Central memory CD8-positive, alpha-beta T cell (primary cell): Measurements from ENCODE around the gene GNAQ.

Experiments used
- ATAC-seq: fragments of 150-1000 bp; cut with Tn5 transposase; replicated peaks from 2 replicates; pipeline ENCODE4 v1.10.0; 2022; ENCODE audit warnings: mild to moderate bottlenecking, moderate FRiP score, moderate number of reproducible peaks; ENCODE audit not compliant: poor library complexity, severe bottlenecking; ENCODE audit errors: extremely low read depth
- DNase-seq, 2 donors: peaks; one replicate each; pipeline ENCODE4 v3.0.0; 2021; ENCODE audit warnings: low spot score in 2 of 2
- H3K27ac Mint-ChIP-seq: one replicate; pipeline ENCODE4 v1.8.0; 2022; ENCODE audit warnings: low read depth, mild to moderate bottlenecking, moderate library complexity, mixed read lengths
- H3K27me3 Mint-ChIP-seq: one replicate; pipeline ENCODE4 v1.8.0; 2022; ENCODE audit warnings: mixed read lengths
- H3K36me3 Mint-ChIP-seq: one replicate; pipeline ENCODE4 v1.8.0; 2022; ENCODE audit warnings: mild to moderate bottlenecking, moderate library complexity, mixed read lengths; ENCODE audit not compliant: insufficient read depth
- H3K4me1 Mint-ChIP-seq: one replicate; pipeline ENCODE4 v1.8.0; 2022; ENCODE audit warnings: mixed read lengths
- H3K4me3 Mint-ChIP-seq: one replicate; pipeline ENCODE4 v1.8.0; 2022; ENCODE audit warnings: mild to moderate bottlenecking, moderate library complexity, mixed read lengths
- H3K9me3 Mint-ChIP-seq: one replicate; pipeline ENCODE4 v1.8.0; 2022; ENCODE audit warnings: mixed read lengths

Gene GNAQ

DNA sequence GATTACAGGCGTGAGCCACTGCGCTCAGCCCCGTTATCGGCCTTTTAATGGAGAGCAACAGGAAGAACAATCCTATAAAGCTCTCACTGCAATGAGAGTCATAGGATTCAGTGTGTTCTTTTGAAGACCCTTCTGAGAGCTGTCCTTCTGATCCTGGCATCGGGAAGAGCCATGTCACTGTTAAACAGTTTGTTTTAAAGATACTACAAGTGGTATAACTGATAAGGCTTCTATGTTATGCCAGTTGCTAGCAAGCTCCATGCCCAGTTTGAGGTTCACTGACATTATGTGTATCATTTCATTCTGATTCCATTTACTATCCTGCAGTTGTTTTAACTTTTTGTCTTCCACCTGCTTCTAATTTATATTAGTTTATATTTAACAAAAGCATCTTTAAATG lies 55.8 kb downstream of the GNAQ start:
- Mint-ChIP-seq H3K9me3 (no peaks in the 10 kb centered on the region), H3K4me3 (no peak overlapping the region), H3K4me1 (peaks cover 17% of the 10 kb centered on the region), H3K27ac (no peak overlapping the region), H3K27me3 (peaks cover 11% of the 10 kb centered on the region), H3K36me3 (peaks cover 3% of the 10 kb centered on the region)
- no peak for DNase-seq
- ATAC-seq: no peak

DNA sequence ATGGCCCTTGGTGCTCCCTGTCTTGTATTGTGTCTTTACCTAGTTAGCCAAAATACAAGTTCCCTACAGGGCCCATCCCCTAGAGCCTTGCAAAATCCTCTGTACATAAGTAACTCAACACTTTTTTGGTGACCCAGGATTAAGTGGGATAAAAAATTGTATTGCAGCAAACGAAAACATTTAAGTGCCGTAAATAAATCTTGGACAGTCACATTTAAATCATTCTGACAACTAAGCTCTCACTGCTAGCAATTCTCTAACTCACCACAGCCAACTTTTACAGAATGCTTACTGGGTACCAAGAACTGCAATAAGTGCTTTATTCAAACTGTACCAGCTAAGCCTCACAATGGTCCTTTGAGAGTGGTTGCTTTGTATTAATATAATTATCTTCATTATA lies 56.6 kb downstream of the GNAQ start:
- peaks cover 19% of the 10 kb centered on the region for H3K27me3 Mint-ChIP-seq
- H3K27ac Mint-ChIP-seq: no peak overlapping the region
- no peaks in the 10 kb centered on the region for H3K9me3 Mint-ChIP-seq
- H3K4me1 Mint-ChIP-seq: peaks cover 17% of the 10 kb centered on the region
- H3K36me3 Mint-ChIP-seq: peaks cover 1% of the 10 kb centered on the region
- no peak for DNase-seq
- H3K4me3 Mint-ChIP-seq: no peak overlapping the region
- ATAC-seq: no peak

GRCh38 chr9:77974434-77974833 lies 57.2 kb downstream of the GNAQ start:
- peaks cover 17% of the 10 kb centered on the region for H3K4me1 Mint-ChIP-seq

GRCh38 chr9:77969083-77969482 lies 62.5 kb downstream of the GNAQ start:
- H3K36me3 Mint-ChIP-seq: no peaks in the 10 kb centered on the region
- ATAC-seq: no peak
- no peak overlapping the region for H3K27ac Mint-ChIP-seq
- H3K9me3 Mint-ChIP-seq: no peaks in the 10 kb centered on the region
- no peak for DNase-seq
- H3K27me3 Mint-ChIP-seq: peaks cover 42% of the 10 kb centered on the region
- no peak overlapping the region for H3K4me3 Mint-ChIP-seq
- no peaks in the 10 kb centered on the region for H3K4me1 Mint-ChIP-seq

More at GRCh38 chr9:77974434-77974833, 57.2 kb downstream of the GNAQ start:
- H3K36me3 Mint-ChIP-seq: no peaks in the 10 kb centered on the region
- ATAC-seq (no peak), DNase-seq (no peak)
- no peak overlapping the region for H3K27ac Mint-ChIP-seq
- no peak overlapping the region for H3K4me3 Mint-ChIP-seq
- H3K27me3 Mint-ChIP-seq: peaks cover 25% of the 10 kb centered on the region
- no peaks in the 10 kb centered on the region for H3K9me3 Mint-ChIP-seq

- no peaks in the 10 kb centered on the region for H3K9me3 Mint-ChIP-seq
- H3K27me3 Mint-ChIP-seq: peaks cover 42% of the 10 kb centered on the region
- H3K36me3 Mint-ChIP-seq: no peaks in the 10 kb centered on the region
- no peaks in the 10 kb centered on the region for H3K4me1 Mint-ChIP-seq
- DNase-seq (no peak), ATAC-seq (no peak)
- no peak overlapping the region for H3K4me3 Mint-ChIP-seq
- H3K27ac Mint-ChIP-seq: no peak overlapping the region
These were observed 63.1 kb downstream of the GNAQ start for GRCh38 chr9:77968506-77968905.

DNA sequence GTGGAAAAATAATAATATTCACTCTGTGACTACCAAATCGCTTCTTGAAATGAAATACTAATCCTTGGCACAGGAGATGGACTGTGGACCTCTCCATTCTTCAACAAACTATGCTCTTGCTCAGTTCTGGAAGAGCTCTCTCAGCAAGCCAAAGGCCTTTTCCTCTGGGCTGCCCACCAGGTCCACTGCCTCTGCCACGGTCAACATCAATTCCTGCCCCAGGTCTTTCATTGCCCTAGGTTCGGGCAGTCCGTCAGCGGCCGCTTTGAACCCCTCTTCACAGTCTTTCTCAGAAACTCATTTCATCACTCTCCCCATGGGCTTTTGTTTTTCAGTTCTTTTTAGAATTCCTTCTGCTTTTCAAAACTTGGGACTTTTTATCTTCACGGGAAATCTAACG lies 64.9 kb downstream of the GNAQ start:
- no peak for DNase-seq
- H3K4me1 Mint-ChIP-seq: peaks cover 6% of the 10 kb centered on the region
- H3K9me3 Mint-ChIP-seq: no peaks in the 10 kb centered on the region
- H3K4me3 Mint-ChIP-seq: no peak overlapping the region
- peaks cover 48% of the 10 kb centered on the region for H3K27me3 Mint-ChIP-seq
- H3K36me3 Mint-ChIP-seq: no peaks in the 10 kb centered on the region
- H3K27ac Mint-ChIP-seq: no peak overlapping the region
- no peak for ATAC-seq

DNA sequence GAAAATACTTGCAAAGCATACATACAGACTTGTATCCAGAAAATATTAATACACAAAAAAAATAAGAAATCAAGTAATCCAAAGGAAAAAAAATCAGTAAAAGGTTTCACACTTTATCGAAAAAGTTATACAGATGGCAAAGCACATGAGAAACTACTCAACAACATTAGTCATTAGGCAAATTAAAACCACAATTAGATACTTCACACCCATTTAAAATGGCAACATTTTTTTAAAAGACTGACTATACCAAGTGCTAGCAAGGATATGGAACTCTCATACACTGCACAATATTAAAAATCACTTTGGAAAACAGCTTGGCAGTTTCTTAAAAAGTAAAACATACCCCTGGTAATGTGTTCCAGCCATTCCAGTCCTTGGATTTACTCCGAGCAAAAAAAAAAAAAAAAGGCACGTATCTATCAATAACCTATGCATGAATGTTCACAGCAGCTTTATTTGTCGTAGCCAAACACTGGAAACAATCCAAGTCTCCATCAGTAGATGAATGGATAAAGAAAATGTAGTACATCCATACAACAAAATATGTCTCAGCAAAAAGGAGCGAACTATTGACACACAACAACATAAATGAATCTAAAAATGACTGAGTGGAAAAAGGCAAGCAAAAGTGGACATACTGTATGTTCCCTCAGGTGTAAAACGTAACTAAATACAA lies 66.0 kb downstream of the GNAQ start:
- peaks cover 44% of the 10 kb centered on the region for H3K27me3 Mint-ChIP-seq
- no peak overlapping the region for H3K4me3 Mint-ChIP-seq
- no peak overlapping the region for H3K27ac Mint-ChIP-seq
- H3K4me1 Mint-ChIP-seq: peaks cover 11% of the 10 kb centered on the region
- no peaks in the 10 kb centered on the region for H3K9me3 Mint-ChIP-seq
- no peaks in the 10 kb centered on the region for H3K36me3 Mint-ChIP-seq
- DNase-seq (no peak), ATAC-seq (no peak)

- Mint-ChIP-seq H3K27me3 (peaks cover 41% of the 10 kb centered on the region), H3K4me3 (no peak overlapping the region), H3K27ac (no peak overlapping the region), H3K4me1 (peaks cover 11% of the 10 kb centered on the region), H3K9me3 (no peaks in the 10 kb centered on the region), H3K36me3 (no peaks in the 10 kb centered on the region)
- ATAC-seq (no peak), DNase-seq (no peak)
These were observed 67.4 kb downstream of the GNAQ start for GRCh38 chr9:77964258-77964657.

GRCh38 chr9:77961541-77961940 lies 70.1 kb downstream of the GNAQ start:
- H3K4me1 Mint-ChIP-seq: peaks cover 11% of the 10 kb centered on the region
- H3K27me3 Mint-ChIP-seq: peaks cover 43% of the 10 kb centered on the region
- H3K9me3 Mint-ChIP-seq: no peaks in the 10 kb centered on the region
- peaks cover 2% of the 10 kb centered on the region for H3K36me3 Mint-ChIP-seq
- no peak overlapping the region for H3K4me3 Mint-ChIP-seq
- no peak overlapping the region for H3K27ac Mint-ChIP-seq
- ATAC-seq: no peak
- DNase-seq: no peak

DNA sequence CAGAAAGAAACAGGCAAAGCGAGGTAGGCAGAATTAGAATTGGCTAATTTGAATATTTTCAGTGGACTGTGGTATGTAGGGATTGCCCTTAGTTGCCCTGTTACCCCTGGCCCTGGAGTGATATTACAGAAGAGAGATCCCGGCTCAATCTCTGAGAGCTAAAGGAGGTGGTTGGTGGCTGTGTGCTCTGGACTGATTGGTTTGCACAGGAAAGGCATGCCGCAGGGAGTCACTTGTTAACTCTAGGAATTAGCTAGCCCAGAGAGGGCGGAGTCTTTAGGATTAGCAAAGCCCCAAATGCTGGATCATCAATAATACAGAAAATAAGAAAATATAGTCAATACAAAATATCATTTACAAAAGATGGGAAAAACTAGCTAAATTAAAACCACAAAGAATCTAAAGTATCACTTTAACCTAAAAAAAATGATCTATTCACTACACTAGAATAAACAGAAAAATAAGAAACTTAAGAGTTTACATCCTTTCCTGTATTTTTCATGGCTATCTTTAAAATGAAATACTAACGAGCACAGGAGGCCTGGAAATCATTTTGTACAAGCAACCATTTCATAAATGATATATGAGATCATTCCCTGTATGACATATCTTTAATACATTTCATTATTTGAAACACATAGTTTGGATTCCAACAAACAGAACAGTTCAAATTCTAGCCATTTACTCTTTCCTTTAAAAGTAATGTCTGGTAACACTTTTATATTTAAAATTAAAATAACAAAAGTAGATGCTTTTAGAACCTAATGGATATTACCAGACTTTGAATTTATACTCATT lies 71.1 kb downstream of the GNAQ start:
- Mint-ChIP-seq H3K9me3 (no peaks in the 10 kb centered on the region), H3K27ac (no peak overlapping the region), H3K4me3 (no peak overlapping the region), H3K27me3 (peaks cover 44% of the 10 kb centered on the region), H3K36me3 (peaks cover 2% of the 10 kb centered on the region), H3K4me1 (peaks cover 11% of the 10 kb centered on the region)
- ATAC-seq: no peak
- no peak for DNase-seq

DNA sequence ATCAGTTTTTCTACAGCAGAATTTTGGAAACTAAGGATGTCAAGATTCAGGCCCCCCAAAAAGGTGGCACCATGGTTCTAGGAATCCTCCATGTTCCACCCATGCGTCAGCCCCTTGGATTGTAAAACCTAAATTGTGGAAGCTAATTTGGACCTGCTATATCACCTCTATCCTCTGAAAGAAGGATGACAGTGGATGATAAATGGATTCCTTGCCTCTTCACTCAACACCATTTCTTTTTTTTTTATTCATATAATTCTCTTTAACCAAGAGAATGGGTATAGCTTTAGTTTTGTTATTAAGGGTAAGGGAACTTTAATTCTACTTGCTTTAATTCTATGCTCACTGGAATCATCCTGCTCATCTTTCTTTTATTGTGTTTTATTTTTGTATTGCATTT lies 71.8 kb downstream of the GNAQ start:
- Mint-ChIP-seq H3K4me3 (no peak overlapping the region), H3K9me3 (no peaks in the 10 kb centered on the region), H3K27me3 (peaks cover 44% of the 10 kb centered on the region), H3K36me3 (peaks cover 2% of the 10 kb centered on the region), H3K27ac (no peak overlapping the region), H3K4me1 (peaks cover 11% of the 10 kb centered on the region)
- no peak for DNase-seq
- no peak for ATAC-seq

- no peak overlapping the region for H3K27ac Mint-ChIP-seq
- ATAC-seq: no peak
These were observed 74.0 kb downstream of the GNAQ start for GRCh38 chr9:77957652-77958051.

DNA sequence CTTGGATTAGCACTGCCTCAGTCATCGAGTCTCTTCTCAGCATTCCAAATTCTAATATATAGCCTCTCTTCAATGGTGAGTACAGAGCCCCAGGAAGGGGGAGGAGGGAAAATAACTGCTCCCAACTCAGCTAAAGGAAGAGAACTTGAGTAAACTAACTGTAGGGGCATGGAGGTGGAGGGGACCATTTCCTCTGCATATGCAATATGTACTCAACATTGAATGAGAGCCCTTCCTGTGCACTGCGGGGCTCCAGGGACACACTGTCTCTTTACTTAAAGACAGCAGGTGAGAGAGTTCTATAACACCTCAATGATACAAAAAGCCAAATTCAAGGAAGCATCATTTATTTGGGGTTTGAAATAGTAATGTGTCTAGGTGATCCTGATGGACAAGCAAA lies 75.1 kb downstream of the GNAQ start:
- DNase-seq (no peak), ATAC-seq (no peak)
- H3K4me1 Mint-ChIP-seq: peaks cover 3% of the 10 kb centered on the region

More at GRCh38 chr9:77957652-77958051, 74.0 kb downstream of the GNAQ start:
- no peak for DNase-seq
- Mint-ChIP-seq H3K36me3 (peaks cover 2% of the 10 kb centered on the region), H3K4me1 (peaks cover 11% of the 10 kb centered on the region), H3K9me3 (no peaks in the 10 kb centered on the region), H3K4me3 (no peak overlapping the region), H3K27me3 (peaks cover 44% of the 10 kb centered on the region)

More for the DNA sequence above, 75.1 kb downstream of the GNAQ start:
- Mint-ChIP-seq H3K9me3 (no peaks in the 10 kb centered on the region), H3K27ac (no peak overlapping the region), H3K36me3 (peaks cover 2% of the 10 kb centered on the region), H3K4me3 (no peak overlapping the region), H3K27me3 (peaks cover 39% of the 10 kb centered on the region)
